NCI-H524 (cell line): Measurements from ENCODE around the gene SPINK8.
A peak's percentile ranks its signal among the peaks of the same experiment; 100 is the strongest.
"Not testable (repeated sequence)": the region's sequence is repeated elsewhere in the genome, so short reads cannot be mapped to it uniquely, and the experiment has no call there.

ENCODE experiments used
- DNase-seq, 2 experiments: peaks; one replicate each; lab custom pipeline; 2025; lab: John Stamatoyannopoulos, UW

Gene SPINK8

DNA sequence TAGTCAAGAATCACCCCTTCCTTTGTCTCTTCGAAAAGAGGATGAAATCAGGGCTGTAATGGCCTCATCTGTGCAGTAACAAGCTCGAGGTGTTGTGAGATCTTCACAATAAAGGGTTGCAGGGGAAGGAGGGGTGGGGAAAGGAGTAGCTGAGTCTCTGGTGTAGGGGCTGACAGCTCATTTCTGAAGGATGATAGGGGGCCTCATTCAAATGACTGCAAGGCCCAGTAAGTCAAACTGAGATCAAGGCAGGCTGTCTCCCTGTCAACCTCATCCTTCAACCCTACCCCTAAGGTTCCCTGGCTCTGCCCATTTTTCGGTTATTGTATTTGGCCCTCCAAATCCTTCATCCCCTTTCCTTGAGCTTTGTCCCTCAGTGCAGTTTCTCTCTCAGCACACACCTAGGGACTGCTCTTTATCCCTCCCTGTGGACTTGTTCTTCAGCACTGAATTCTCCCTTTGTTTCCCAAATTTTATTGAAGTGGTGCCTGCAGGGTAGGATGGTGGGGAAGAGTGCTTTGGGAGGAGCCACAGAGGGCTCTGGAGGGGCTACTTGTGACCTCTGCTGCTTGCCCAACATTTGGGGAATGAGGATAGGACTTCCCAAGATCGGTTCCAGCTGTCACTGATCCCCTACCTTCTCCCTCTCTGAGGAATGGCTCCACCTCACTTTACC, 54.4 kb downstream of the SPINK8 start:
- no peak for DNase-seq

DNA sequence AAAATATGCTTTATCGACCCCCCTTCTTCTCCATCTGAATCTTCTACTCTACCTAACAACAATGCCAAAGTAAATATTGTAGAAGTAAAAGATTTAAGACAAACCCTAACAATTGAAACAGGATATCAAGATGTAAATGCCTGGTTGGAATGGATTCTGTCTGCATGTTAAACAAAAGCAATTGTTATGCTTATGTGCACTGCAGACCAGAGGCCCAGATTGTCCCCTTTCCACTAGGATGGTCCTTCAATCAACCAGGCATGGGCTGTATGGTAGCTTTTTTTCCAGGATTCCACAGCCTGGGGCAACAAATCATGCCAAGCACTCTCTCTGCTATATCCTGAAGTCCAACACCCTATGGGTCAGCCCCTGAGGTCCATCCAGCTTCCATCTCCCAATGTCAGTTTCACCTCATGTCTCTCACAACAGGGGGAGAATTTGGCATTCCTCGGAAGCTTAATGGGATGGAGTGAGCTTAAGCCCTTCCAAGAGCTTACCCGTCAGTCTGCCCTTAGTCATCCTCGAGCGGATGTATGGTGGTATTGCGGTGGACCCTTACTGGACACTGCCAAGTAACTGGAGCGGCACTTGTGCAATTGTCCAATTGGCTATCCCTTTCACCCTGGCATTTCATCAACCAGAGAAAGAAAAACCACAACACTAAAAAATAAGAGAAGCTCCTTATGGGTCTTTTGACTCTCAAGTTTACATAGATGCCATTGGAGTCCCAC, 56.4 kb downstream of the SPINK8 start:
- DNase-seq = no peak

DNA sequence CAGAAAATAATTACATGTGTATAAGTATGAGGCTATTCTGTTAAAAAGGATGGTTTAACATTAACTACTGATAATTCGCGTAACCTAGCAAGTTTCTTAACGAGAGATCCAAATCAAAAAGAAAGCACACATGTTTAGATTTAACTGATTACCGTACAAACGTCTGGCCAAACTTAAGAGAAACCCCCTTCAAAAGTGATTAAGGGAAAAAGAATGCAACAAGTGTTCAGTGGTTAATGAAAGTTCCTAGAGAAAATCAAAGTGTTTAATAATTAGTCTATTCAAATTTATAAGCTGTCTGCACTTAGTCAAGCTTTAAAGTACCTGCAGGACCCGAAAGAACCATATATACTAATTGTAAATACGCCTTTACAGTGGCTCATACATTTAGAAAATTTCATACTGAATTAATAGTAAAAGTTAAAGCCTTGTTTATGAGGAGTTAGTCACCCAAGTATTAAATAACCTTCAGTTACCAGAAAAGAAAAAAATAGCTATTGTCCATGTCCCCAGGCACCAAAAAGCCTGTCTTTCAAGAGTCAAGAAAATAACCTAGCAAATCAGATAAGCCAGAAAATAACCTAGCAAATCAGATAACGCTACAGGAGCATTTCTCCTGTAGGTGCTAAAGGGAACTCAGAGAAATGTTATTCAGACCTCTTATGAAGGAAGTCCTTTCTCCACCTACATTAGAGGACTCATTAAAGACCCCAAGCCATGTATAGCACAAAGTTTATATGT, 58.0 kb downstream of the SPINK8 start:
- DNase-seq = no peak

DNA sequence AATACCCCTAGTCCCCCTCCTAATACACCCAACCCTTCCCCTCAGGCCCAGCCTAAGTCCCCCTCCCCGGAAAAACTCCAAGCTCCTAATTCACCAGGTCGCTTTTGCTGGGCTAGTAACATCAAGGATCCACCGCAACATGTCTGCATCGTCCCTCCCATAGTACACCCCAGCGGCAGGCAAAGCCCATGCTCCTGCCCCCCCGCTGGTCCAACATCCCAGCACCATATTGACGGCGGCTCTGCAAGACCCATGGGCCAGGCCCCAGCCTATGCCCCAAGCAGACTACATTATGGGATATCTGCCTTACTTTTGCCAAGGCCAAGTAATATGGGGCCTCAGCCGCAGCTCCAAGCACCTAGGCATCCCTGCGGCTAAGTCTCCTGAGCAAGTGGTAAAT, 59.0 kb downstream of the SPINK8 start:
- no peak for DNase-seq

DNA sequence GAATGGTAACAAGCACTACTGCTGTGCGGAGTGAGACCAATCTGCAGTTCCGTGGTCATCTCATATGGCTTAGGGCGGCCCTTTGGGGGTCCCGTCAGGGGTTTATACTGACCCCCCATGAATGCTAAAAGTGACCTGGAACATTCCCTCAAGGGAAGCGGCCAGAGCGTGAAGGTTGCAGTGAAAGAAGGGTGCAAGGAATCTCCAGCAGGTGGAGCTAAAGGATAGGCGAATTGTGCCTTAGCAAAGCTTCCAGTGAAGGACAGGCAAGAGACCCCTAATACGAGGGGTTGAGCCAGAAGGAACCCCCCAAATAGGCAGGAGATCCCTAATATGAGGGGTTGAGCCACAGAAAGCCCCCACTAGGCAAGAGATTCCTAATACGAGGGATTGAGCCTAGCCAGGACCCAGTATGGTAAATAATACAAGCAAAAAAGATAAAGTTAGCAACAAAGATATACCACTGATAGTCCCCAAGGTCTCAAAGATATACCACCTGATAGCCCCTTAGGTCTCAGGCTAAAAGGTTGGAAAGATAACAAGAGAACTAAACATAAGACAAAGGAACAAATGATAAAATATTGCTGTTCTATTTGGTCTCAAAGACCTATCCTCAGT, 59.8 kb downstream of the SPINK8 start:
- DNase-seq = peak; percentile 19 to 51

DNA sequence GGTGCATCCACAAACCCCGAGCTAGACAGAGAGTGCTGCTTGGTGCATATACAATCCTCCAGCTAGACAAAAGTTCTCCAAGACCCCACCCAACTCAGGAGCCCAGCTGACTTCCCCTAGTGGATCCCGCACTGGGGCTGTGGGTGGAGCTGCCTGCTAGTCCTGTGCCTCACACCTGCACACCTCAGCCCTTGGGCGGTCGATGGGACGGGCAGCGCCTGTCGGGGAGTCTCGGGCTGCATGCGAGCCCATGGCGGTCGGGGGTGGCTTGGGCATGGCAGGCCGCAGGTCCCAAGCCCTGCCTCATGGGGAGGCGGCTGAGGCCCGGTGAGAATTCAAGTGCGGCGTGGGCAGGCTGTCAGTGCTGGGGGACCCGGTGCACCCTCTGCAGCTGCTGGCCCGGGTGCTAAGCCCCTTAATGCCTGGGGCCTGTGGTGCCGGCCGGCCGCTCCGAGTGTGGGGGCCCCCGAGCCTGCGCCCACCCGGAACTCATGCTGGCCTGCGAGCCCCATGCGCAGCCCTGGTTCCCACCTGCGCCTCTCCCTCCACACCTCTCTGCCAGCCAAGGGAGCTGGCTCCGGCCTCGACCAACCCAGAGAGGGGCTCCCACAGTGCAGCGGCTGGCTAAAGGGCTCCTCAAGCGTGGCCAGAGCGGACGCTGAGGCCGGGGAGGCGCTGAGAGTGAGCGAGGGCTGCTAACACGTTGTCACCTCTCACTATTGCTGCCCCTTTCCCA, 61.5 kb downstream of the SPINK8 start:
- DNase-seq = no peak

DNA sequence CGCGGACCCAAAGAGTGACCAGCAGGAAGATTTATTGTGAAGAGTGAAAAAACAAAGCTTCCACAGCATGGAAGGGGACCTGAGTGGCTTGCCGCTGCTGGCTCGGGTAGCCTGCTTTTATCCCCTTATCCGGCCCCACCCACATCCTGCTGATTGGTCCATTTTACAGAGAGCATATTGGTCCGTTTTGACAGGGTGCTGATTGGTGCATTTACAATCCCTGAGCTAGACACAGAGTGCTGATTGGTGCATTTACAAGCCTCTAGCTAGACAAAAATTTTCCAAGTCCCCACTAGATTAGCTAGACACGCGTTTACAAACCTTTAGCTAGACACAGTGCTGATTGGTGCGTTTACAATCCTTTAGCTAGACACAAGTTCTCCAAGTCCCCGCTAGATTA, 62.2 kb downstream of the SPINK8 start:
- DNase-seq = not testable (repeated sequence)

DNA sequence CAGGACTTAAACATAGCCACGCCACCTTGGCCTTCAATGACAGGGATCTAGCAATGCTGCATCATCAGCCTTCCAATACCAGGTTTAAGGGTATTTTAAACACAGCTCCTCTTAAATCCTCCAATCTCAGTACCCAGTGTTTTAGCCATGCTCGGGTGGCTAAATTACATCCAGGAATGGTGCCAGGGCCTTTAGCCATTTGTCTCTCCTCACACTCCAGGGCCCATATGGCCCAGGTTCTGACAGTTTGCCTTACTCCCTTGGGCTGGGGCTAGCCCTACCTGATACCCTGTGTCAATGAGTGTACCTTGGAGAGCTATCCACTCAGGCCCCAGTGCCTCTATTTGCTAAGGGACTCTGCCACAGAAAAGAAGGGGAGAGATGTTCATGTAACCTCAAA, 63.2 kb downstream of the SPINK8 start:
- DNase-seq = no peak

DNA sequence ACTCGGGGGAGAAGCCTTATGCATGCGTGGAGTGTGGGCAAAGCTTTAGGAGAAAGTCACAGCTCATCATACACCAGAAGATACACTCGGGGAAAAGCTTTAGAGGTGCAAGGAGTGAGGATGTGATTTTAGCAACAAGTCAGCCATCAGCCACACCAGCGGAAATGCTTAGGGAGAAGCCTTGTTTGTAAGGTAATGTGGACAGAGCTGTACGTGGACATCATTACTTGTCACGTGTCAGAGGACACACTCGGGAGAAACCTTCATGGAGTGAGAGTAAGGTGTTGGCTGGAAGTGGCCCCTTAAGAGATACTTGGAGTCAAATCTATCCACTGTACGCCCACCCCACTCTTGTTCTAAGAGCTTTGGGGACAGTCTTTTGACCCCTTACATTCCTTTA, 63.9 kb downstream of the SPINK8 start:
- no peak for DNase-seq

DNA sequence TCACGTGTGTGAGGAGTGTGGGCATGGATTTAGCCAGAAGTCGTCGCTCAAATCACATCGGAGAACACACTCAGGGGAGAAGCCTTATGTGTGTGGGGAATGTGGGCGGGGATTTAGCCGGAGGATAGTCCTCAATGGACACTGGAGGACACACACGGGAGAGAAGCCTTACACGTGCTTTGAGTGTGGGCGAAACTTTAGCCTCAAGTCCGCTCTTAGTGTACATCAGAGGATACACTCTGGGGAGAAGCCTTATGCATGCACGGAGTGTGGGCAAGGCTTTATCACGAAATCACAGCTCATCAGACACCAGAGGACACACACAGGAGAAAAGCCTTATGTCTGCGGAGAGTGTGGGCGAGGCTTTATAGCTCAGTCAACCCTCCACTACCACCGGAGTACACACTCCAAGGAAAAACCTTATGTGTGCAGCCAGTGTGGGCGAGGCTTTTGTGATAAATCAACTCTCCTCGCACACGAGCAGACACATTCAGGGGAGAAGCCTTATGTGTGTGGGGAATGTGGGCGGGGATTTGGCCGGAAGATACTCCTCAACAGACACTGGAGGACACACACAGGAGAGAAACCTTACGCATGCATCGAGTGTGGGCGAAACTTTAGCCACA, 64.4 kb downstream of the SPINK8 start:
- DNase-seq = no peak

DNA sequence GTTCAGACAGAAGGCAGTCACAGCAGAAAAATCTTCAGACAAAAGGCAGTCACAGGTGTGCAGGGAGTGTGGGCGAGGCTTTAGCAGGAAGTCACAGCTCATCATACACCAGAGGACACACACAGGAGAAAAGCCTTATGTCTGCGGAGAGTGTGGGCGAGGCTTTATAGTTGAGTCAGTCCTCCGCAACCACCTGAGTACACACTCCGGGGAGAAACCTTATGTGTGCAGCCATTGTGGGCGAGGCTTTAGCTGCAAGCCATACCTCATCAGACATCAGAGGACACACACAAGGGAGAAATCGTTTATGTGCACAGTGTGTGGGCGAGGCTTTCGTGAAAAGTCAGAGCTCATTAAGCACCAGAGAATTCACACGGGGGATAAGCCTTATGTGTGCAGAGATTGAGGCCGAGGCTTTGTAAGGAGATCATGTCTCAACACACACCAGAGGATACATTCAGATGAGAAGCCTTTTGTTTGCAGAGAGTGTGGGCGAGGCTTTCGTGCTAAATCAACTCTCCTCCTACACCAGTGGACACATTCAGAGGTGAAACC, 65.0 kb downstream of the SPINK8 start:
- no peak for DNase-seq

DNA sequence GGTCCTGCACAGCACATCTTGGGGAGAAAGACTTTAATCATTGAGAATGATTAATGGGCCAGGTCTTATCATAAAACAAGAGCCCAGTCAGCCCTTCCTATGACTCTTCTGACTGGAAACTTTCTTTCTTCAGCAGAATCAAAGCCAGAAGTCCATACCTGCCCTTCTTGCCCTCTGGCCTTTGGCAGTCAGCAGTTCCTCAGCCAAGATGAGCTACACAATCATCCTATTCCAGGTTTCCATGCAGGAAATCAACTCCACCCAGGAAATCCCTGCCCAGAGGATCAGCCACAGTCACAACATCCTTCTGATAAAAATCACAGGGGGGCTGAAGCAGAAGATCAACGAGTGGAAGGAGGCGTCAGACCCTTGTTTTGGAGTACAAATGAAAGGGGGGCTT, 65.7 kb downstream of the SPINK8 start:
- DNase-seq = no peak

DNA sequence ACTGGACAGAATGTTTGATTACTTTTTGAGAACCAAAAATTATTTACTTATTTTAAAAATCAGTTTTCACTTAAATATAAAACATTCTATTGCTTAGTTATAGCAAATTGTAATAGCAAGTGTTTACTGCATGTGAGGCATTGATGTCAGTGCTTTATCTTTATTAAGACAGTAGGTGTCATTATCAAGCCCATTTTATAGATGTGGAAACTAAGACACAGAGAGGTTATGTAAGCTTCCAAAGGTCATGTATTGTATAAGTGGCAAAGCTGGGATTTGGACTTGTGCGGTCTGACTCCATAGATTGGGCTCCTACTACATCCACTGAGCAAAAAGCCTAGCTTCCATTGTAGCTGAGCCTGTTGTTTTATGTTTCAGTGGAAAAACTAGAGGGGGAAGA, 74.9 kb downstream of the SPINK8 start:
- DNase-seq = no peak
